H9 (cell line): ENCODE results near the gene RUNDC3A. TPM values are rescaled to one million over a fixed set of nuclear protein-coding genes. Genes with fewer than 3 reads are reported as not detected.

ENCODE experiments used
- DNase-seq: peaks from one replicate; pipeline ENCODE4 v3.0.0-alpha.2; 2017
- H2AFZ ChIP-seq: one replicate; pipeline ENCODE4 v1.6.1; 2013; ENCODE audit warnings: mild to moderate bottlenecking, low read length, control low read depth, moderate library complexity
- H2AK5ac ChIP-seq: 2 replicates; pipeline ENCODE4 v1.6.1; 2013; ENCODE audit warnings: low read length, control low read depth, mixed read lengths; ENCODE audit not compliant: insufficient read length
- H2BK120ac ChIP-seq: one replicate; pipeline ENCODE4 v1.6.1; 2013; ENCODE audit warnings: low read depth, mild to moderate bottlenecking, low read length, control low read depth, inconsistent platforms; ENCODE audit not compliant: poor library complexity, severe bottlenecking
- H2BK12ac ChIP-seq: 2 replicates; pipeline ENCODE4 v1.6.1; 2013; ENCODE audit warnings: low read length, control low read depth, mixed read lengths, low read depth; ENCODE audit not compliant: insufficient read length
- H2BK15ac ChIP-seq: 2 replicates; pipeline ENCODE4 v1.6.1; 2013; ENCODE audit warnings: low read depth, low read length, control low read depth
- H2BK20ac ChIP-seq: one replicate; pipeline ENCODE4 v1.6.1; 2013; ENCODE audit warnings: low read depth, mild to moderate bottlenecking, low read length, control low read depth, inconsistent platforms; ENCODE audit not compliant: poor library complexity, severe bottlenecking
- H2BK5ac ChIP-seq: 2 replicates; pipeline ENCODE4 v1.6.1; 2013; ENCODE audit warnings: low read length, control low read depth, mixed read lengths; ENCODE audit not compliant: insufficient read length
- H3K14ac ChIP-seq: 2 replicates; pipeline ENCODE4 v1.6.1; 2013; ENCODE audit warnings: low read length, control low read depth; ENCODE audit not compliant: insufficient read depth
- H3K18ac ChIP-seq: 2 replicates; pipeline ENCODE4 v1.6.1; 2013; ENCODE audit warnings: low read depth, mild to moderate bottlenecking, mixed read lengths, low read length, control low read depth; ENCODE audit not compliant: insufficient read length
- H3K23ac ChIP-seq: 2 replicates; pipeline ENCODE4 v1.6.1; 2013; ENCODE audit warnings: low read length, control low read depth, mixed read lengths, low read depth; ENCODE audit not compliant: insufficient read length
- H3K23me2 ChIP-seq: 2 replicates; pipeline ENCODE4 v1.6.1; 2013; ENCODE audit warnings: low read depth, mild to moderate bottlenecking, mixed read lengths, low read length, control low read depth; ENCODE audit not compliant: insufficient read length, poor library complexity, severe bottlenecking
- H3K27ac ChIP-seq: 2 replicates; pipeline ENCODE4 v1.5.1; 2013; ENCODE audit warnings: low read length, control low read depth, mixed read lengths, low read depth; ENCODE audit not compliant: insufficient read length
- H3K27me3 ChIP-seq: 2 replicates; pipeline ENCODE4 v1.6.1; 2013; ENCODE audit warnings: low read length, control low read depth, inconsistent platforms; ENCODE audit not compliant: insufficient read depth
- H3K4ac ChIP-seq: 2 replicates; pipeline ENCODE4 v1.6.1; 2013; ENCODE audit warnings: low read depth, mild to moderate bottlenecking, control low read depth, inconsistent platforms, low read length, moderate library complexity
- H3K4me1 ChIP-seq: 2 replicates; pipeline ENCODE4 v1.6.1; 2013; ENCODE audit warnings: low read length, control low read depth, inconsistent platforms; ENCODE audit not compliant: insufficient read depth
- H3K4me2 ChIP-seq: 2 replicates; pipeline ENCODE4 v1.6.1; 2013; ENCODE audit warnings: low read length, control low read depth, mixed read lengths; ENCODE audit not compliant: insufficient read length, insufficient read depth
- H3K56ac ChIP-seq: 2 replicates; pipeline ENCODE4 v1.6.1; 2013; ENCODE audit warnings: low read depth, mild to moderate bottlenecking, mixed read lengths, low read length, control low read depth; ENCODE audit not compliant: insufficient read length
- H3K79me1 ChIP-seq: 2 replicates; pipeline ENCODE4 v1.6.1; 2013; ENCODE audit warnings: low read depth, mild to moderate bottlenecking, moderate library complexity, low read length, control low read depth, inconsistent platforms; ENCODE audit not compliant: insufficient read depth, poor library complexity, severe bottlenecking
- H3K79me2 ChIP-seq: 2 replicates; pipeline ENCODE4 v1.6.1; 2013; ENCODE audit warnings: low read length, control low read depth, inconsistent platforms; ENCODE audit not compliant: insufficient read depth
- H3K9ac ChIP-seq: 2 replicates; pipeline ENCODE4 v1.6.1; 2013; ENCODE audit warnings: low read length, control low read depth, mixed read lengths; ENCODE audit not compliant: insufficient read length; ENCODE audit errors: extremely low read depth
- H3K9me3 ChIP-seq: one replicate; pipeline ENCODE4 v1.6.1; 2013; ENCODE audit warnings: low read depth, low read length, inconsistent platforms; ENCODE audit not compliant: control insufficient read depth
- H3T11ph ChIP-seq: one replicate; pipeline ENCODE4 v1.6.1; 2013; ENCODE audit warnings: mild to moderate bottlenecking, low read length, control low read depth, inconsistent platforms
- H4K20me1 ChIP-seq: one replicate; pipeline ENCODE4 v1.6.1; 2013; ENCODE audit not compliant: control insufficient read depth, insufficient read length, insufficient read depth
- H4K5ac ChIP-seq: 2 replicates; pipeline ENCODE4 v1.6.1; 2013; ENCODE audit warnings: low read depth, mild to moderate bottlenecking, mixed read lengths, low read length, control low read depth; ENCODE audit not compliant: insufficient read length
- H4K8ac ChIP-seq: replicated peaks from 2 replicates; pipeline ENCODE4 v1.6.1; 2013; ENCODE audit warnings: low read length, control low read depth, mixed read lengths, low read depth; ENCODE audit not compliant: insufficient read length
- H4K91ac ChIP-seq: 2 replicates; pipeline ENCODE4 v1.6.1; 2013; ENCODE audit warnings: low read depth, mild to moderate bottlenecking, moderate library complexity, mixed read lengths, low read length, control low read depth; ENCODE audit not compliant: insufficient read length
- H3K27ac Mint-ChIP-seq, 3 experiments: 2 replicates in 2 of 3; 3 replicates in 1 of 3; pipeline ENCODE4 v1.8.0; 2020 to 2021; ENCODE audit warnings: mixed read lengths in 3 of 3, mild to moderate bottlenecking in 1 of 3, moderate library complexity in 1 of 3
- H3K27me3 Mint-ChIP-seq: 2 replicates; pipeline ENCODE4 v1.8.0; 2021; ENCODE audit warnings: low read depth, mild to moderate bottlenecking, moderate library complexity, mixed read lengths
- H3K36me3 Mint-ChIP-seq, 3 experiments: 2 replicates in 2 of 3; 3 replicates in 1 of 3; pipeline ENCODE4 v1.8.0; 2020 to 2021; ENCODE audit warnings: low read depth in 3 of 3, mixed read lengths in 3 of 3; ENCODE audit not compliant: insufficient read depth in 1 of 3
- H3K4me1 Mint-ChIP-seq, 2 experiments: 2 replicates each; pipeline ENCODE4 v1.8.0; 2020; ENCODE audit warnings: mixed read lengths in 2 of 2
- H3K4me3 Mint-ChIP-seq, 2 experiments: 2 replicates in 1 of 2; 3 replicates in 1 of 2; pipeline ENCODE4 v1.8.0; 2020 to 2021; ENCODE audit warnings: mild to moderate bottlenecking in 2 of 2, mixed read lengths in 2 of 2, moderate library complexity in 1 of 2
- H3K9me3 Mint-ChIP-seq, 2 experiments: 2 replicates in 1 of 2; 3 replicates in 1 of 2; pipeline ENCODE4 v1.8.0; 2020; ENCODE audit warnings: mild to moderate bottlenecking in 2 of 2, mixed read lengths in 2 of 2, moderate library complexity in 1 of 2
- WGBS: extraction: QIAGEN DNeasy Blood & Tissue Kit; methylation state at CpG from one replicate; pipeline ENCODE4 v1.1.7; 2013; ENCODE audit warnings: missing lambda C conversion rate, low lambda C conversion rate, mixed read lengths; ENCODE audit not compliant: insufficient read length; ENCODE audit errors: extremely low coverage; 5-methylcytosine and 5-hydroxymethylcytosine counted together
- total RNA-seq: library from RNA; stranded (reverse); gene quantifications from 2 replicates; pipeline ENCODE4 v1.2.1, GENCODE V29; 2021
- TF ChIP-seq, protein P1 (sequence below): fragments of 200-600 bp; sonication (generic); conservative IDR thresholded peaks from 3 replicates; pipeline ENCODE4 v1.8.0; 2021; ENCODE audit warnings: antibody characterized with exemption, mild to moderate bottlenecking

Gene RUNDC3A
- total RNA-seq, 1 experiment from 2014 or later = 3.8 TPM

DNA sequence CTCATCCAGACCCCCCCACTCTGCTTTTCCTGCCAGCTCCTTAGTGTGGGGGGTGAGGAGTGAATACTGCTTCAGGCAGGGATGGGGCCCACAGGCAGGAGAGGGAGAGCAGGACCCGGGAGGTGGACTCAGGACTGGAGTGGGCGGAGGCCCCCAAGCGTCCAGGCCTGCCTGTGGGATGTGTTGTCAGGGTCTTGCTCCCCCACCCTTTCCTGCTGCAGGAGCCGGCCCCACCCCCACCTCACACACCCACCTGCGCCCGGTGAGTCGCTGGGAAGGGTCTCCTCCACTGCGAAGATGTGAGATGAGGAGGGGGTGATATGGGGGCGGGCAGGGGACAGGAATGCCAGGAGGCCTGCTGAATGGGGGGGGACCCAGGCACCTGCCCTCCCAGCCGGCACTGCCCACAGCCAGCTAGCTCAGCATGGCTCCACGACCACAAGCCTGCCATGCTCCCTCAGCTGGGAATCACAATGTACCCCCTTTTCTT, 54.1 kb downstream of the RUNDC3A start:
- H2BK15ac ChIP-seq = no peak overlapping the region
- H4K5ac ChIP-seq = no peak overlapping the region
- H2BK5ac ChIP-seq = no peak overlapping the region
- no peak overlapping the region for H3T11ph ChIP-seq
- no peaks in the 10 kb centered on the region for H3K9me3 ChIP-seq
- H3K56ac ChIP-seq = no peak overlapping the region
- H2BK120ac ChIP-seq = no peak overlapping the region
- TF ChIP-seq, protein P1, sequence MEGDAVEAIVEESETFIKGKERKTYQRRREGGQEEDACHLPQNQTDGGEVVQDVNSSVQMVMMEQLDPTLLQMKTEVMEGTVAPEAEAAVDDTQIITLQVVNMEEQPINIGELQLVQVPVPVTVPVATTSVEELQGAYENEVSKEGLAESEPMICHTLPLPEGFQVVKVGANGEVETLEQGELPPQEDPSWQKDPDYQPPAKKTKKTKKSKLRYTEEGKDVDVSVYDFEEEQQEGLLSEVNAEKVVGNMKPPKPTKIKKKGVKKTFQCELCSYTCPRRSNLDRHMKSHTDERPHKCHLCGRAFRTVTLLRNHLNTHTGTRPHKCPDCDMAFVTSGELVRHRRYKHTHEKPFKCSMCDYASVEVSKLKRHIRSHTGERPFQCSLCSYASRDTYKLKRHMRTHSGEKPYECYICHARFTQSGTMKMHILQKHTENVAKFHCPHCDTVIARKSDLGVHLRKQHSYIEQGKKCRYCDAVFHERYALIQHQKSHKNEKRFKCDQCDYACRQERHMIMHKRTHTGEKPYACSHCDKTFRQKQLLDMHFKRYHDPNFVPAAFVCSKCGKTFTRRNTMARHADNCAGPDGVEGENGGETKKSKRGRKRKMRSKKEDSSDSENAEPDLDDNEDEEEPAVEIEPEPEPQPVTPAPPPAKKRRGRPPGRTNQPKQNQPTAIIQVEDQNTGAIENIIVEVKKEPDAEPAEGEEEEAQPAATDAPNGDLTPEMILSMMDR = no peak
- DNase-seq = no peak
- no peak overlapping the region for H3K18ac ChIP-seq
- no peaks in the 10 kb centered on the region for H3K27me3 ChIP-seq
- no peak overlapping the region for H2AK5ac ChIP-seq
- no peak overlapping the region for H4K8ac ChIP-seq
- no peak overlapping the region for H4K91ac ChIP-seq
- no peak overlapping the region for H3K4ac ChIP-seq
- no peaks in the 10 kb centered on the region for H3K79me2 ChIP-seq
- no peak overlapping the region for H2AFZ ChIP-seq
- H3K23ac ChIP-seq = no peak overlapping the region
- H3K27me3 Mint-ChIP-seq = peaks cover 35% of the 10 kb centered on the region
- no peak overlapping the region for H3K9ac ChIP-seq
- H3K4me1 ChIP-seq = peaks cover 14% of the 10 kb centered on the region
- no peak overlapping the region for H3K27ac ChIP-seq
- H3K4me2 ChIP-seq = peak overlapping the region; percentile 58
- H3K9me3 Mint-ChIP-seq = no peaks in the 10 kb centered on the region
- peaks cover 22 to 36% of the 10 kb centered on the region in 2 experiments for H3K4me1 Mint-ChIP-seq
- H3K27ac Mint-ChIP-seq = no peak overlapping the region
- no peak overlapping the region for H2BK20ac ChIP-seq
- no peak overlapping the region for H2BK12ac ChIP-seq
- no peaks in the 10 kb centered on the region for H3K79me1 ChIP-seq
- H3K36me3 Mint-ChIP-seq = peaks cover 0 to 15% (median 9%) of the 10 kb centered on the region in 3 experiments; a peak in 5 of 7 replicates
- no peaks in the 10 kb centered on the region for H4K20me1 ChIP-seq
- peaks cover 13% of the 10 kb centered on the region for H3K23me2 ChIP-seq
- H3K4me3 Mint-ChIP-seq = peak overlapping the region; percentile 75 to 90
- no CpG with 5 or more reads among the region's 11 CpGs for WGBS
- H3K14ac ChIP-seq = no peak overlapping the region
